Activated naive CD4-positive, alpha-beta T cell treated with anti-CD3 and anti-CD28 coated beads, Interleukin-2, amount 10 ng/mL, durations not matched to agents 7 days and 5 days (primary cell): Measurements from ENCODE around the gene MPP7.

Experiments used
- CTCF ChIA-PET: fragments of 350-600 bp; sonication (Branson Sonifier 250); formaldehyde crosslinking; loops from one replicate; lab custom pipeline; 2021; ENCODE audit warnings: antibody characterized with exemption; lab: Charles Lee
- DNase-seq: peaks from one replicate; pipeline ENCODE4 v3.0.0-alpha.2; 2020
- H3K27ac Mint-ChIP-seq: one replicate; pipeline ENCODE4 v1.8.0; 2021; ENCODE audit warnings: mild to moderate bottlenecking, moderate library complexity, mixed read lengths
- H3K27me3 Mint-ChIP-seq: one replicate; pipeline ENCODE4 v1.8.0; 2021; ENCODE audit warnings: mild to moderate bottlenecking, mixed read lengths
- H3K36me3 Mint-ChIP-seq: one replicate; pipeline ENCODE4 v1.8.0; 2021; ENCODE audit warnings: mixed read lengths
- H3K4me1 Mint-ChIP-seq: one replicate; pipeline ENCODE4 v1.8.0; 2021; ENCODE audit warnings: mixed read lengths
- H3K4me3 Mint-ChIP-seq: one replicate; pipeline ENCODE4 v1.8.0; 2021; ENCODE audit warnings: mild to moderate bottlenecking, moderate library complexity, mixed read lengths
- H3K9me3 Mint-ChIP-seq: one replicate; pipeline ENCODE4 v1.8.0; 2021; ENCODE audit warnings: mixed read lengths

The MPP7 gene

DNA sequence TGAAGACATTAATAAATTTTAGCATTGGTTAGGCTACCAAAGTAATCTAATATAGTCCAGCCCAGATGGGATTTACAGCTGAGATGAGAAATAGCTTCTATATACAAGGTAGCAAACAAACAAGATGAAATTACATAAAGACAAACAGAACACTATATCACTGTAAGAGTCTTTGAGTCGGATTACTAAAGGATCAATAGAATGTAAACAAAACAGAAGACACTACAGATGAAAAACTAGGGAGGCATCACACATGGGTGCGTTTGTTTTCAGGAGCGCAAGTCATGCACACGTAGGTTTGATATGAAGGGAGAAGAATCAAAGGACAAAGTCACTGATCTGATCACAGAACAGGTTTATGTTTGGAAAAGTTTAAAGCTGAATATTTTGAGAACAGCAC, 26.5 kb downstream of the MPP7 start:
- H3K4me1 Mint-ChIP-seq, result peaks cover 8% of the 10 kb centered on the region
- H3K27me3 Mint-ChIP-seq, result no peaks in the 10 kb centered on the region
- no peak for DNase-seq
- H3K27ac Mint-ChIP-seq, result no peak overlapping the region
- H3K36me3 Mint-ChIP-seq, result no peaks in the 10 kb centered on the region
- H3K9me3 Mint-ChIP-seq, result no peaks in the 10 kb centered on the region
- CTCF ChIA-PET, result interaction anchor here (1.1 kb wide), 1 partner anchor 35 kb away, joined by 3 read pairs; no protein-coding TSS in a partner anchor
- H3K4me3 Mint-ChIP-seq, result no peak overlapping the region

DNA sequence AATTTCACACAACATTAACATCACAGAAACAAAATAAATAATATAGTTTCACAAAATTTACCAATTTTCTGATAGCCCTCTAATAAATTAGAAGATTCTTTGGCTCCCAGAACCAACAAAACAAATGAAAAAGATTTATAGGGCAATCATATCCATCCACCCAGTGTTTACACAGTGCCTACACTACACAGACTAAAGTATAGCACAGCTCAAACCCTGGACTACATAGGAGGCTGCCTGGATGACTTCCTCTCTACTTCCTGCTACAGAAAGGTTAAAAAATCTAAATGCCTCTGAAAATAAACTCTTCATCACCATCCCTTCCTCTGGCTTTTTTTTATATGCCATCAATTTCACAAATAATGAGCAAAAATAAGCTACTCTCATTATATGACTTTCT, 28.4 kb downstream of the MPP7 start:
- no peaks in the 10 kb centered on the region for H3K9me3 Mint-ChIP-seq
- H3K27me3 Mint-ChIP-seq, result no peaks in the 10 kb centered on the region
- H3K36me3 Mint-ChIP-seq, result no peaks in the 10 kb centered on the region
- DNase-seq, result no peak
- CTCF ChIA-PET, result no interaction called here
- no peak overlapping the region for H3K4me3 Mint-ChIP-seq
- H3K27ac Mint-ChIP-seq, result no peak overlapping the region
- H3K4me1 Mint-ChIP-seq, result peaks cover 8% of the 10 kb centered on the region

DNA sequence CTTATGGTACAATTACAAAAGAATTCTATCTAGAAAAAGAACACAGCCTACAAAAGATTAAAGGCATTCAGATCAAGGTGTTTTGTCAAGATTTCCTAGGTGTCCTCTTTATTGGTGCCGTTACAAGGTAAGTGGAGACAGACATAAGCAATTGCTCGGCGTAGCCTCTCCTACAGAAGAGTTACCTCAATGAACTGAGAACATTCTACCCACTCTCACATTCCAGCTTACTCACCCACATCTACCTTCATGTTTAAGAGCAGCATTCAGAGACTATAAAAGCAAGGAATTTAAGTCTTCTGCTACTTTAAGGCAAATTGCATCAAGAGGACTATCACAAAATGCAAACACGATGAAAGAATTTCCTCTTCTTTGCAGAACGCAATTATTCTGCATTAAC, 29.5 kb downstream of the MPP7 start:
- CTCF ChIA-PET, result no interaction called here
- Mint-ChIP-seq H3K9me3 (no peaks in the 10 kb centered on the region), H3K4me1 (peaks cover 8% of the 10 kb centered on the region), H3K36me3 (no peaks in the 10 kb centered on the region), H3K4me3 (no peak overlapping the region), H3K27me3 (no peaks in the 10 kb centered on the region), H3K27ac (no peak overlapping the region)
- DNase-seq, result no peak

DNA sequence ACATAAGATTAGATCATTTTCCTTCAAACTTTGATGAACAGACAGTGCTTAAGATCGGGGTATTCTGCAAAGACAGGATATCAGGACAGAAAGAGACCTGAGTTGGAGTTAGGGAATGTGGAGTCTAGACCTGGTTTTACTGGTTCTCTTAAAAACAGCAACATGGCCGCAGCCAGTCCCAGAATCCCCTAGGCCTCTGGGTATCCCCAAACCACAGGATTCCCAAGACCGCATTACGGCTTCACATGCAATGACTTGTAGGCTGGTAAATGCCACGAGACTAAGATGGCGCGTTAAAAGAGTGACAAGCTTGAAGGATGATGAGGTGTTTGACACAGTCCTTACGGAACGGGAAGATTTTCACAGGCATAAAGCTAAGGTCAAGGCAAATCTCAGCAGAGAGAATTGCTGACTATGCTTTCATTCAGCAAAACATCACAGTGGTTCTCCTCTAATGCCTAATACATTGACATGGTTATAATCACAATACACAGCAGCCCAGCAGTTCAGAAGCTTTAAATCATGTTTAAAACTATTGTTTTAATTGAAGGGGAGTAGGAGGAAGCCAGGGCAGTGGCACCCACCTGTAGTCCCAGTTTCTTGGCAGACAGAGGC, 32.9 kb downstream of the MPP7 start:
- CTCF ChIA-PET, result no interaction called here
- no peak overlapping the region for H3K4me3 Mint-ChIP-seq
- DNase-seq, result no peak
- no peak overlapping the region for H3K27ac Mint-ChIP-seq
- H3K36me3 Mint-ChIP-seq, result peaks cover 2% of the 10 kb centered on the region
- H3K9me3 Mint-ChIP-seq, result no peaks in the 10 kb centered on the region
- peaks cover 14% of the 10 kb centered on the region for H3K4me1 Mint-ChIP-seq
- H3K27me3 Mint-ChIP-seq, result no peaks in the 10 kb centered on the region

DNA sequence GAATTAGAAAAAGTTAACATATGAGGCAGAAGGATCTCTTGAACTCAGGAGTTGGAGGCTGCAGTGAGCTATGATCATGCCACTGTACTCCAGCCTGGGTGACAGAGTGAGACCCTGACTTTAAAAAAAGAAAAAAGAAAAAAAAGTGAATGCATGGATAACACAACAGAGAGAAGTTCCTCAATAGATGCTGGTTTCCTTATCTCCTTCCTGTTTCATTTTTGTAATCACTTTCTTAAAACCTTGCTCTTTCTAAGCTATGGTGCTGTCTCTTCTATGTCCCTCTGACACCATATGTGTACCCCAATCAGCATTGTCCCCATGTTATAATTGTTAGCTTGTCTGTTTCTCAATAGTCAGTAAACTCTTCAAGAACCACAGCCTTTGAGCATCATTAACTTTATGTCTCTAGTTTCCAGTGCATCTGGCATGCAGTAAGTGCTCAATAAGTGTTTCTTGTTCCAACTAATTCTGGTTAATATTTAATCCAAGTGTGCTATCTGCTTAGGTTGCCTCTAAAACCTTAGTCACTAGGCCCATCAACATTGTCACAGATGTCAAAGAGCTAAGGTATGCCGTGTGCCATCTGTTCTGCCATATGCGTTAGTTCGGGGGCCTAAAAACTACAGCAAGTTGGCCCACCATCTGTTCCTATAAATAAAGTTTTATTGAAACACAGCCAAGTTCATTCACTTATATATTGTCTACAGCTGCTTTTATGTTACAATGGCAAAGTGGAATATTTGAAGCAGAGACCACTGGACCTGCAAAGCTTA, 36.2 kb downstream of the MPP7 start:
- Mint-ChIP-seq H3K4me3 (no peak overlapping the region), H3K36me3 (peaks cover 2% of the 10 kb centered on the region), H3K9me3 (no peaks in the 10 kb centered on the region), H3K27ac (no peak overlapping the region), H3K27me3 (no peaks in the 10 kb centered on the region), H3K4me1 (peaks cover 6% of the 10 kb centered on the region)
- CTCF ChIA-PET, result interaction anchor here (0.8 kb wide), 1 partner anchor 30 kb away, joined by 3 read pairs; no protein-coding TSS in a partner anchor
- no peak for DNase-seq

DNA sequence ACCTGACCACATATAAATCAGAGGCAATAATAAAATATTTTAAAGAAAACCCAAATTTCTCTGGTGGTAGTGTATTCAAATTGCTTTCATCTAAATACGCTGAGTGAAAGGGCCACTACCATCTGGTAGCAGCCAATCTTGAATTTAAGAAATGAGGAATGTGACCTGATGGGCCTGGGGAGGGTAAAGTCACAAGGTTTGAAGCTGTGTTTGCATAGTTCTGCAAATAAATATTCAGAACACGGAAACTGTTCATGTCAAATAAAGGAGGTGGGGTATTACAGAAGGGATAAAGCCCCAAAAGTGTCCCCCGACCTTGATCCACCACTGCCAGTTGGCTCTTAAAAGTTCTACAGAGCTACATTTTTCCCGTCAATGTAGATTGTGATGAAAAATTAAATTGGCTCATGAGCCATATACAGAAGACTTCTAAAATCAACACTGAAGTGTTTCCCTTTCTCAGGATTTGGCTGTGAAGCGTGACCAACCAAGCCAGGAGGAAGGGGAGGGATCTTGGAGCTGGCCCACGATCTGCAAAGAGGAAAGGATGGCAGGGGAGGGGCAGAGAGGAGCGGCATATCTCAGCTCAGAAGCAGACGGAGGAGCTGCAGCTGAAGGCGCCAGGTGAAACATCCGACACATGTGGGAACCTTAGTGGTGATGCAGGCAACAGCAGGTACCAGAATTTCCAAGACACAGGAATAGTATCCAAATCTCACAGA, 39.6 kb downstream of the MPP7 start:
- DNase-seq, result no peak
- Mint-ChIP-seq H3K9me3 (no peaks in the 10 kb centered on the region), H3K27me3 (no peaks in the 10 kb centered on the region), H3K36me3 (peaks cover 2% of the 10 kb centered on the region), H3K4me3 (no peak overlapping the region), H3K27ac (no peak overlapping the region), H3K4me1 (peaks cover 14% of the 10 kb centered on the region)
- CTCF ChIA-PET, result interaction anchor here (0.6 to 1.6 kb wide), 2 partner anchors 26 to 117 kb away, joined by 3 to 5 read pairs; no protein-coding TSS in a partner anchor

DNA sequence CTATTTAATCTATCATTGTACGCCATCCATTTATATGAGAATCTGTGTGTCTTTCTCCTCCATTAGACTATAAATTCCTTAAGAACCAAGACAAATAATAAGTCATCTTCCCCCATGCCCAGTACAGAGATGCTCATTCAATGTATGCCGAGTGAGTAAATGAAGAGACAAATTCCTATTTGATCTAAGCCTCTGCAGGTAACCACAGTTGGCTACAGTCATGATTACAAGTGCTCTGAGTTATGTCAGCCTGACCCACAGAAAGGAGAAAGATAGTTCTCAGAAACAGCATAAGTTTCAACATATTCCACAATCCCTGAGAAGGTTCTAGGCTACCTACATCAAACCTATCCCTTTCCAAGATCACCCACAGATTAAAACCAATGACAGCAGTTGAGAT, 46.1 kb downstream of the MPP7 start:
- Mint-ChIP-seq H3K4me3 (no peak overlapping the region), H3K27ac (no peak overlapping the region), H3K27me3 (no peaks in the 10 kb centered on the region), H3K4me1 (peaks cover 8% of the 10 kb centered on the region), H3K9me3 (no peaks in the 10 kb centered on the region), H3K36me3 (no peaks in the 10 kb centered on the region)
- no peak for DNase-seq
- CTCF ChIA-PET, result no interaction called here

DNA sequence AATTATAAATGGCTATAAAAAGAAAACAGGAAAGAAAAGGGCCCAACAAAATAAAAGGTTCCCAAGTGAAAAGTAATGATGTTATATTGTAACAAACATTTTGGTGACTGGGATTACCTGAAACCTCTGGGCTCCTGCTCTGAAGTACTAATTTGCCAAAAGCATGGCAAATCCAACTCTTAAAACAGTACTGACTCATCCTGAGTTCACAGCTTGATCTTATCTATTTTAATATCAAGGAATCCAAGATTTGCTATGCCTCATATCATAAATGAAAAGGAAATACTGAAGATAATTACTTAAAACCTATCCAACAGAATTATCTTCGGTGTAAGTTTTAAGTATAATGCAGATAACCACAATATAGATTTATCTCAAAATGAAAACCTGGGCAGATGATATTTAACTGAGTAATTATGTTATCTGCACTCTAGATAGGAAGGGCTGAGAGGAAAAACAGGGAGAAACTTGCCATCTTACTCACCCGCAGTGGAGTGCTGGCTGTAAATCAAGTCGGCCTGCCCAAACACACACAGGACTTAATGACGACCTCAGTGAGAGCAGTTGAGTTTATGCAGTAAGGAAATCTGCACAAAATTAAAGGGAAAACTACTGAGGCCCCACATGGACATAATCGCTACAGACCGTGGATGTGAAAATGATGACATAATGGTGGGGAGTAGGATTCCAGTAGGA, 48.4 kb downstream of the MPP7 start:
- DNase-seq, result no peak
- Mint-ChIP-seq H3K4me3 (no peak overlapping the region), H3K27me3 (no peaks in the 10 kb centered on the region), H3K4me1 (no peaks in the 10 kb centered on the region), H3K9me3 (no peaks in the 10 kb centered on the region), H3K27ac (no peak overlapping the region), H3K36me3 (no peaks in the 10 kb centered on the region)
- CTCF ChIA-PET, result interaction anchor here (1.4 to 4.3 kb wide), 2 partner anchors 13 to 128 kb away, joined by 5 to 112 read pairs; no protein-coding TSS in a partner anchor

DNA sequence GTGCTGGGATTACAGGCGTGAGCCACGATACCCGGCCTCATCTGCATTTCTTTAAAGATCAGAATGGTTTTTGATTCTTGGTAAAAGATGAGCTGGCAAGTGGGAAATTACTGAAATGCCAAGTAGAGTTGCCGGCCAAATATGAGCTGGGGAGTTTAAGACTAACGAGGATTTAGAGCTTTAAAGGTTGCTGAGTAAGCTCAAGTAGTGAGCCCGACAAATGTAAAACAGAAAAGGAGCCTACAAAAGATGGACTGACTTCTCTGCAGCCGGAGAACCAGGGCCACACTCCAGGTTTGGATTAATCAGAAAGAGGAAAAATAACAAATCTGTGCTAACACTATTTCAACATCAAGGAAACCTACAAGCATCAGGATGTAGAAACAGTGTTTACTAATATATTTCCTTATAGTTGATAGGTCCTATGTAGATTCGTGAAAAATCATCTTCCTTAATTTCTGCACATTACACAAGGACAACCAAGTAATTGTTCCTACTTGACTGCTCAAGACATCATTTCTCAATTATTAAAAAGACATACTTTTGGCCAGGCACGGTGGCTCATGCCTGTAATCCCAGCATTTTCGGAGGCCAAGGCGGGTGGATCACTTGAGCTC, 49.6 kb downstream of the MPP7 start:
- Mint-ChIP-seq H3K27ac (no peak overlapping the region), H3K36me3 (no peaks in the 10 kb centered on the region), H3K4me1 (peaks cover 5% of the 10 kb centered on the region), H3K4me3 (no peak overlapping the region), H3K9me3 (no peaks in the 10 kb centered on the region), H3K27me3 (no peaks in the 10 kb centered on the region)
- CTCF ChIA-PET, result interaction anchor here (0.6 to 4.3 kb wide), 5 partner anchors 45 to 808 kb away, joined by 3 to 112 read pairs (median 3); no protein-coding TSS in a partner anchor
- no peak for DNase-seq
